Mesothelial cell of epicardium (in vitro differentiated cells): ENCODE measurements around the gene XRCC6. TPM values are rescaled to one million over a fixed set of nuclear protein-coding genes. Genes with fewer than 3 reads are reported as not detected.
"Not testable (repeated sequence)": the region's sequence is repeated elsewhere in the genome, so short reads cannot be mapped to it uniquely, and the experiment has no call there.

Experiments used
- DNase-seq, 2 experiments: peaks; one replicate each; pipeline ENCODE4 v3.0.0; 2021; ENCODE audit warnings: low spot score in 2 of 2; ENCODE audit not compliant: unreplicated experiment in 2 of 2
- H3K27ac Mint-ChIP-seq: 2 replicates; pipeline ENCODE4 v1.8.0; 2021; ENCODE audit warnings: mixed read lengths
- H3K27me3 Mint-ChIP-seq: 2 replicates; pipeline ENCODE4 v1.8.0; 2021; ENCODE audit warnings: low read depth, mixed read lengths
- H3K36me3 Mint-ChIP-seq: 2 replicates; pipeline ENCODE4 v1.8.0; 2021; ENCODE audit warnings: mixed read lengths
- H3K4me1 Mint-ChIP-seq: 2 replicates; pipeline ENCODE4 v1.8.0; 2021; ENCODE audit warnings: mixed read lengths
- H3K4me3 Mint-ChIP-seq: 2 replicates; pipeline ENCODE4 v1.8.0; 2021; ENCODE audit warnings: mild to moderate bottlenecking, moderate library complexity, mixed read lengths
- H3K9me3 Mint-ChIP-seq: 2 replicates; pipeline ENCODE4 v1.8.0; 2021; ENCODE audit warnings: mixed read lengths
- total RNA-seq: library from RNA; stranded (reverse); gene quantifications from 3 replicates; pipeline ENCODE4 v1.2.1, GENCODE V29; 2021
- TF ChIP-seq, protein P1 (sequence below): fragments of 200-600 bp; sonication (generic); IDR thresholded peaks from one replicate; pipeline ENCODE4 v1.5.0; 2021; ENCODE audit warnings: antibody characterized with exemption; ENCODE audit not compliant: unreplicated experiment

The XRCC6 gene
- total RNA-seq, 1 donor from 2014 or later, result 221 TPM

DNA sequence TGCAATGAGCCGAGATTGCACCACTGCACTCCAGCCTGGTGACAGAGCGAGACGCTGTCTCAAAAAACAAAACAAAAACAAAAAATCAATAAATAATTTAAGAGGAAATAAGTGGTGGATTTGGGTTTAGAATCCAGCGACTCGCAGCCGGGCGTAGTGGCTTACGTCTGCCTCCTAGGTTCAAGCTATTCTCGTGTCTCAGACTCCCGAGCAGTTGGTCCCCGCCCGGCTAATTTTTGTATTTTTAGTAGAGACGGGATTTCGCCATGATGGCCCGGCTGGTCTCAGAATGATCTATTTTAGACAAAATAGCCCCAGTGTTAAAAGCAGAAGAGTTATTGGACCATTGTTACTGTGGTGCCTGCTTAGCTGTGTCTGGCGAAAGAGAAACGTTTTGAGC is 37.8 kb downstream of the XRCC6 start:
- no peaks in the 10 kb centered on the region for H3K27me3 Mint-ChIP-seq
- peaks cover 41% of the 10 kb centered on the region for H3K36me3 Mint-ChIP-seq
- peaks cover 12% of the 10 kb centered on the region for H3K4me1 Mint-ChIP-seq
- H3K27ac Mint-ChIP-seq, result no peak overlapping the region
- H3K4me3 Mint-ChIP-seq, result no peak overlapping the region
- TF ChIP-seq, protein P1, sequence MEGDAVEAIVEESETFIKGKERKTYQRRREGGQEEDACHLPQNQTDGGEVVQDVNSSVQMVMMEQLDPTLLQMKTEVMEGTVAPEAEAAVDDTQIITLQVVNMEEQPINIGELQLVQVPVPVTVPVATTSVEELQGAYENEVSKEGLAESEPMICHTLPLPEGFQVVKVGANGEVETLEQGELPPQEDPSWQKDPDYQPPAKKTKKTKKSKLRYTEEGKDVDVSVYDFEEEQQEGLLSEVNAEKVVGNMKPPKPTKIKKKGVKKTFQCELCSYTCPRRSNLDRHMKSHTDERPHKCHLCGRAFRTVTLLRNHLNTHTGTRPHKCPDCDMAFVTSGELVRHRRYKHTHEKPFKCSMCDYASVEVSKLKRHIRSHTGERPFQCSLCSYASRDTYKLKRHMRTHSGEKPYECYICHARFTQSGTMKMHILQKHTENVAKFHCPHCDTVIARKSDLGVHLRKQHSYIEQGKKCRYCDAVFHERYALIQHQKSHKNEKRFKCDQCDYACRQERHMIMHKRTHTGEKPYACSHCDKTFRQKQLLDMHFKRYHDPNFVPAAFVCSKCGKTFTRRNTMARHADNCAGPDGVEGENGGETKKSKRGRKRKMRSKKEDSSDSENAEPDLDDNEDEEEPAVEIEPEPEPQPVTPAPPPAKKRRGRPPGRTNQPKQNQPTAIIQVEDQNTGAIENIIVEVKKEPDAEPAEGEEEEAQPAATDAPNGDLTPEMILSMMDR, result no peak
- DNase-seq, result no peak
- peaks cover 3% of the 10 kb centered on the region for H3K9me3 Mint-ChIP-seq

DNA sequence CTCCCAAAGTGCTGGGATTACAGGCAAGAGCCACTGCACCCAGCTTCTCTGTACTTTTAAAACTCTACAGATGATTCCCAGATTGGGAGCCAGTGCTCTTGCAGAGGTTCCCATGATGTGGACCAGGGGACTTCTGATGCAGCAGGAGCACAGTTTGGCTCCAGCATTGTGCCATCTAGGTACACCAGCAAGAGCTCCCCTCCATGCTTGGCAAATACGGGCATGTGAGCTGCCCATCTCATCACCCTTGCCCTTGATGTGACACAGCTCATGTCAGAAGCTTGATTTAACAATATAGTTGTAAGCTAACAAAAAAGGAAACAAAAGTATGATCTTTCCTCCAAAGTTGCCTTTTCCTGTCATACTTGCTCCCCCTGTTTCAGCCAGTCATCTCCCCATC is 38.8 kb downstream of the XRCC6 start:
- Mint-ChIP-seq H3K9me3 (peaks cover 3% of the 10 kb centered on the region), H3K27me3 (no peaks in the 10 kb centered on the region), H3K36me3 (peaks cover 37% of the 10 kb centered on the region), H3K4me3 (no peak overlapping the region), H3K4me1 (peaks cover 12% of the 10 kb centered on the region), H3K27ac (peak overlapping the region; percentile 49)
- TF ChIP-seq, protein P1, result no peak
- no peak for DNase-seq

DNA sequence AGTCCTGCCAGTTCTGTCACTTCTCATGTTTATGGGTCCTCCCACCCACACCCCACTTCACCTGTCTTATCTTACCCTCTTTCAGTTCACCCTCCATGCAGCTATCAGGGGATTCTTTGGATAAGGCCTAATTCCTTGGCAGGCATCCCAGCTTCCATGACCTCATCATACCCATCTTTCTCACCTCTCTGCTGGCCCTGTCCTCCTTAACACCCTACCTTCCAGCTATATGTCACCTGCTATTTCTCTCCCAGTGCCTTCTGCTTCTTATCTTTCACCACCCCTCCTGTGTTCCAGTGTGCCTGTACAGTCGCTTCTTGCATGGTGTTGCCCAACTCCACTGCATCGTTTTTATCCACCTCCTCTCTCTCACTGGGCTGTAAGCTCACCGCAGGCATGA is 39.3 kb downstream of the XRCC6 start:
- Mint-ChIP-seq H3K27ac (peak overlapping the region; percentile 49), H3K4me3 (no peak overlapping the region), H3K36me3 (peaks cover 37% of the 10 kb centered on the region), H3K9me3 (peaks cover 3% of the 10 kb centered on the region), H3K27me3 (no peaks in the 10 kb centered on the region), H3K4me1 (peaks cover 12% of the 10 kb centered on the region)
- TF ChIP-seq, protein P1, result no peak
- no peak for DNase-seq

DNA sequence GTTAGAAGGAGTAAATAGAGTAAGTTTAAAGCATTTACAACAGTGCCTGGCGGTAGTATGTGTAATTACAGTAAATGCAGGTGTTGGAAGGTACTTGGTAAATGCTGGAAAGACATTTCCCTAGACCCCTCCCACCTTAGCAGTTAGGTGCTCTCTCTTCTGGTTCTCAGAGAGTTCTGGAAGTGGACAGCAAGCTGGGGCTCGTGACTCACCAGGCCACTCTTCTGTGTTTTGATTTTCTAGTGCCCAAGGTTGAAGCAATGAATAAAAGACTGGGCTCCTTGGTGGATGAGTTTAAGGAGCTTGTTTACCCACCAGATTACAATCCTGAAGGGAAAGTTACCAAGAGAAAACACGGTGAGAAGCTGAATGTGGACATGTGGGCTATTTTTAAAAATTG is 40.0 kb downstream of the XRCC6 start:
- Mint-ChIP-seq H3K4me3 (no peak overlapping the region), H3K4me1 (peaks cover 12% of the 10 kb centered on the region), H3K9me3 (peaks cover 3% of the 10 kb centered on the region), H3K27ac (no peak overlapping the region), H3K36me3 (peaks cover 35% of the 10 kb centered on the region), H3K27me3 (no peaks in the 10 kb centered on the region)
- TF ChIP-seq, protein P1, result no peak
- no peak for DNase-seq

DNA sequence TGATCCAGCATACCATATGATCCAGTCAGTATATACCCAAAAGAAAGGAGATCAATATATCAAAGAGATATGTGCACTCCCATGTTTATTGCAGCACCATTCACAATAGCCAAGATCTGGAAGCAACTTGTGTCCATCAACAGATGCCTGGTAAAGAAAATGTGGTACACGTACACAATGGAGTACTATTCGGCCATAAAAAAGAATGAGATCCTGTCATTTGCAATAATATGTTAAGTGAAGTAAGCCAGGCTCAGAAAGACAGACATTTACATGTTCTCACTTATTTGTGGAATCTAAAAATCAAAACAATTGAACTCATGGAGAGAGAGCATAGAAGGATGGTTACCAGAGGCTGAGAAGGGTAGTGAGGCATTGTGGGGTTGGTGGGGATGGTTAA is 40.6 kb downstream of the XRCC6 start:
- TF ChIP-seq, protein P1, result no peak
- H3K27ac Mint-ChIP-seq, result no peak overlapping the region
- H3K4me3 Mint-ChIP-seq, result no peak overlapping the region
- H3K27me3 Mint-ChIP-seq, result no peaks in the 10 kb centered on the region
- peaks cover 33% of the 10 kb centered on the region for H3K36me3 Mint-ChIP-seq
- no peak for DNase-seq
- H3K9me3 Mint-ChIP-seq, result peaks cover 3% of the 10 kb centered on the region
- peaks cover 9% of the 10 kb centered on the region for H3K4me1 Mint-ChIP-seq

DNA sequence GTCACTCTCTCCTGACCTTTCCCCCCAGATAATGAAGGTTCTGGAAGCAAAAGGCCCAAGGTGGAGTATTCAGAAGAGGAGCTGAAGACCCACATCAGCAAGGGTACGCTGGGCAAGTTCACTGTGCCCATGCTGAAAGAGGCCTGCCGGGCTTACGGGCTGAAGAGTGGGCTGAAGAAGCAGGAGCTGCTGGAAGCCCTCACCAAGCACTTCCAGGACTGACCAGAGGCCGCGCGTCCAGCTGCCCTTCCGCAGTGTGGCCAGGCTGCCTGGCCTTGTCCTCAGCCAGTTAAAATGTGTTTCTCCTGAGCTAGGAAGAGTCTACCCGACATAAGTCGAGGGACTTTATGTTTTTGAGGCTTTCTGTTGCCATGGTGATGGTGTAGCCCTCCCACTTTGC is 42.5 kb downstream of the XRCC6 start:
- H3K27me3 Mint-ChIP-seq, DNase-seq, H3K27ac Mint-ChIP-seq, H3K4me3 Mint-ChIP-seq, H3K9me3 Mint-ChIP-seq: not testable (repeated sequence)
- Mint-ChIP-seq H3K4me1 (peaks cover 16% of the 10 kb centered on the region), H3K36me3 (peaks cover 27% of the 10 kb centered on the region)
